H1 (cell line): ENCODE data around the gene MCHR1. TPM values are rescaled to one million over a fixed set of nuclear protein-coding genes. Genes with fewer than 3 reads are reported as not detected.

Experiments used
- E2F6 ChIP-seq: IDR thresholded peaks from 2 replicates; pipeline ENCODE4 v1.6.1; 2012; ENCODE audit warnings: inconsistent platforms
- TAF7 ChIP-seq: optimal IDR thresholded peaks from 2 replicates; pipeline ENCODE3; 2011; ENCODE audit warnings: low read depth, mild to moderate bottlenecking, inconsistent platforms, low read length, moderate library complexity, borderline replicate concordance
- polyA plus RNA-seq, 7 experiments: library from polyadenylated mRNA; depleted of rRNA in 3 of 7; stranded (reverse) in 5 of 7; unstranded in 2 of 7; fragments of >200 nt in 5 of 7; fragments of 200-250 nt in 2 of 7; gene quantifications; 1 replicate in 5 of 7; 2 replicates in 1 of 7; 4 replicates in 1 of 7; pipeline versions ENCODE4 v1.2.1 to v1.2.3, GENCODE V29; 2011 to 2013; ENCODE audit warnings: missing spikeins in 2 of 7, mixed read lengths in 2 of 7
- total RNA-seq: library from RNA; stranded (reverse); fragmentation: NEBNext Ultra II Directional; extraction: Animal tissue kit (Norgen Biotek cat#: 25700); gene quantifications from 2 replicates; pipeline ENCODE4 v1.2.1, GENCODE V29; 2021

The MCHR1 gene
- total and polyA plus RNA-seq, 2 of the 8 experiments (the other 6 are each of a cell fraction or from before 2014, with no cell fraction given) = 0.91 to 7.6 TPM

GRCh38 chr22:40665312-40665711, 14.0 kb upstream of the MCHR1 start (continued):
- TF ChIP-seq TAF7 = no peak
- TF ChIP-seq E2F6 = no peak
- TF ChIP-seq, all 59 proteins: peak for 0
